Activated T-cell treated with anti-CD3 and anti-CD28 coated beads, Interleukin-2, amount 50 U/mL, for 4 hours (primary cell): ENCODE measurements around the gene VGF. TPM values are rescaled to one million over a fixed set of nuclear protein-coding genes. Genes with fewer than 3 reads are reported as not detected.
A peak's percentile ranks its signal among the peaks of the same experiment; 100 is the strongest.
"Not testable (repeated sequence)": the region's sequence is repeated elsewhere in the genome, so short reads cannot be mapped to it uniquely, and the experiment has no call there.

Experiments used
- ATAC-seq, 2 donors: fragments of 200-7000 bp; cut with Tn5 transposase; one replicate each; pipeline ENCODE4 v1.10.0; 2021
- DNase-seq: peaks from one replicate; pipeline ENCODE4 v3.0.0-alpha.2; 2020
- H3K27me3 Mint-ChIP-seq: one replicate; pipeline ENCODE4 v1.8.0; 2021; ENCODE audit warnings: low read depth, mixed read lengths
- H3K36me3 Mint-ChIP-seq: one replicate; pipeline ENCODE4 v1.8.0; 2022; ENCODE audit warnings: mixed read lengths; ENCODE audit not compliant: insufficient read depth
- H3K4me1 Mint-ChIP-seq: one replicate; pipeline ENCODE4 v1.8.0; 2021; ENCODE audit warnings: low read depth, mixed read lengths
- H3K4me3 Mint-ChIP-seq: one replicate; pipeline ENCODE4 v1.8.0; 2021; ENCODE audit warnings: mild to moderate bottlenecking, moderate library complexity, mixed read lengths
- H3K9me3 Mint-ChIP-seq: one replicate; pipeline ENCODE4 v1.8.0; 2021; ENCODE audit warnings: mixed read lengths
- total RNA-seq, 3 donors: library from RNA; stranded (reverse); gene quantifications; one replicate each; pipeline ENCODE4 v1.2.1, GENCODE V29; 2021

VGF gene
- total RNA-seq, 3 donors from 2014 or later = not detected

GRCh38 chr7:101126651-101127459 is 38.5 kb downstream of the VGF start, which contains the start of gene SERPINE1:
TSS of gene SERPINE1 (plus strand) at chr7:101127104. CDS start at chr7:101128394, 1,290 bp downstream.
- no peaks in the 10 kb centered on the region for H3K9me3 Mint-ChIP-seq
- DNase-seq = peak; percentile 37
- ATAC-seq = peak; percentile 62 to 66
- peaks cover 30% of the 10 kb centered on the region for H3K4me1 Mint-ChIP-seq
- H3K36me3 Mint-ChIP-seq = no peaks in the 10 kb centered on the region
- H3K27me3 Mint-ChIP-seq = peaks cover 52% of the 10 kb centered on the region
- H3K4me3 Mint-ChIP-seq = peak within 1 kb of the TSS; percentile 19

GRCh38 chr7:101125989-101126650 is 39.2 kb downstream of the VGF start:
- DNase-seq (no peak), ATAC-seq (no peak)
- Mint-ChIP-seq H3K4me1 (peaks cover 31% of the 10 kb centered on the region), H3K36me3 (no peaks in the 10 kb centered on the region), H3K4me3 (no peak overlapping the region), H3K27me3 (peaks cover 54% of the 10 kb centered on the region), H3K9me3 (no peaks in the 10 kb centered on the region)

GRCh38 chr7:101124376-101125056 is 40.9 kb downstream of the VGF start:
- H3K4me3 Mint-ChIP-seq = no peak overlapping the region
- H3K4me1 Mint-ChIP-seq = peaks cover 31% of the 10 kb centered on the region
- no peaks in the 10 kb centered on the region for H3K9me3 Mint-ChIP-seq
- DNase-seq (no peak), ATAC-seq (no peak)
- H3K36me3 Mint-ChIP-seq = no peaks in the 10 kb centered on the region
- H3K27me3 Mint-ChIP-seq = peaks cover 61% of the 10 kb centered on the region

GRCh38 chr7:101123703-101124068 is 41.7 kb downstream of the VGF start:
- H3K27me3 Mint-ChIP-seq = peaks cover 60% of the 10 kb centered on the region
- no peaks in the 10 kb centered on the region for H3K36me3 Mint-ChIP-seq
- H3K4me3 Mint-ChIP-seq = no peak overlapping the region
- DNase-seq (no peak), ATAC-seq (no peak)
- H3K4me1 Mint-ChIP-seq = peaks cover 31% of the 10 kb centered on the region
- no peaks in the 10 kb centered on the region for H3K9me3 Mint-ChIP-seq

- peaks cover 63% of the 10 kb centered on the region for H3K27me3 Mint-ChIP-seq
- no peak overlapping the region for H3K4me3 Mint-ChIP-seq
- H3K4me1 Mint-ChIP-seq = peaks cover 31% of the 10 kb centered on the region
Measured at GRCh38 chr7:101122933-101123702, 42.3 kb downstream of the VGF start.

GRCh38 chr7:101121991-101122932 is 43.1 kb downstream of the VGF start:
- Mint-ChIP-seq H3K4me3 (peak overlapping the region; percentile 16), H3K36me3 (no peaks in the 10 kb centered on the region), H3K4me1 (peaks cover 29% of the 10 kb centered on the region), H3K9me3 (no peaks in the 10 kb centered on the region), H3K27me3 (peaks cover 60% of the 10 kb centered on the region)
- no peak for DNase-seq
- peak in 1 of 2 donors; percentile 34 for ATAC-seq

More at GRCh38 chr7:101122933-101123702, 42.3 kb downstream of the VGF start:
- Mint-ChIP-seq H3K36me3 (no peaks in the 10 kb centered on the region), H3K9me3 (no peaks in the 10 kb centered on the region)
- ATAC-seq (no peak), DNase-seq (no peak)

GRCh38 chr7:101121631-101121990 is 43.8 kb downstream of the VGF start:
- not testable (repeated sequence) for H3K9me3 Mint-ChIP-seq, H3K36me3 Mint-ChIP-seq, DNase-seq, H3K4me3 Mint-ChIP-seq, ATAC-seq
- H3K27me3 Mint-ChIP-seq = peaks cover 53% of the 10 kb centered on the region
- peaks cover 22% of the 10 kb centered on the region for H3K4me1 Mint-ChIP-seq

- Mint-ChIP-seq H3K9me3 (no peaks in the 10 kb centered on the region), H3K27me3 (peaks cover 48% of the 10 kb centered on the region), H3K36me3 (no peaks in the 10 kb centered on the region), H3K4me3 (no peak overlapping the region), H3K4me1 (peaks cover 14% of the 10 kb centered on the region)
- no peak for DNase-seq
- ATAC-seq = no peak
Measured at GRCh38 chr7:101120315-101120714, 45.1 kb downstream of the VGF start.

GRCh38 chr7:101119876-101120275 is 45.5 kb downstream of the VGF start:
- Mint-ChIP-seq H3K9me3 (no peaks in the 10 kb centered on the region), H3K36me3 (no peaks in the 10 kb centered on the region), H3K4me1 (peaks cover 13% of the 10 kb centered on the region), H3K4me3 (no peak overlapping the region), H3K27me3 (peaks cover 45% of the 10 kb centered on the region)
- DNase-seq = no peak
- no peak for ATAC-seq

GRCh38 chr7:101118856-101119255 is 46.5 kb downstream of the VGF start:
- H3K4me1 Mint-ChIP-seq = peaks cover 7% of the 10 kb centered on the region
- ATAC-seq = no peak
- no peak overlapping the region for H3K4me3 Mint-ChIP-seq
- H3K36me3 Mint-ChIP-seq = no peaks in the 10 kb centered on the region
- DNase-seq = no peak
- no peaks in the 10 kb centered on the region for H3K9me3 Mint-ChIP-seq
- H3K27me3 Mint-ChIP-seq = peaks cover 41% of the 10 kb centered on the region

- H3K9me3 Mint-ChIP-seq = no peaks in the 10 kb centered on the region
Measured at GRCh38 chr7:101116898-101117297, 48.5 kb downstream of the VGF start.

GRCh38 chr7:101115215-101115614 is 50.2 kb downstream of the VGF start:
- Mint-ChIP-seq H3K4me1 (no peaks in the 10 kb centered on the region), H3K9me3 (no peaks in the 10 kb centered on the region), H3K36me3 (no peaks in the 10 kb centered on the region), H3K27me3 (peaks cover 14% of the 10 kb centered on the region), H3K4me3 (no peak overlapping the region)
- no peak for DNase-seq
- no peak for ATAC-seq

More at GRCh38 chr7:101116898-101117297, 48.5 kb downstream of the VGF start:
- ATAC-seq (no peak), DNase-seq (no peak)
- H3K4me3 Mint-ChIP-seq = no peak overlapping the region
- H3K36me3 Mint-ChIP-seq = no peaks in the 10 kb centered on the region
- H3K4me1 Mint-ChIP-seq = peaks cover 1% of the 10 kb centered on the region
- peaks cover 23% of the 10 kb centered on the region for H3K27me3 Mint-ChIP-seq

- no peak overlapping the region for H3K4me3 Mint-ChIP-seq
- no peaks in the 10 kb centered on the region for H3K36me3 Mint-ChIP-seq
- DNase-seq = no peak
- peaks cover 10% of the 10 kb centered on the region for H3K27me3 Mint-ChIP-seq
- no peaks in the 10 kb centered on the region for H3K4me1 Mint-ChIP-seq
- H3K9me3 Mint-ChIP-seq = no peaks in the 10 kb centered on the region
- ATAC-seq = no peak
Measured at GRCh38 chr7:101114492-101114891, 50.9 kb downstream of the VGF start.
